GM23338 (cell line): ENCODE measurements around the gene CYTH1. TPM values are rescaled to one million over a fixed set of nuclear protein-coding genes. Genes with fewer than 3 reads are reported as not detected.

Source experiments
- ATAC-seq: fragments of 200-7000 bp; cut with Tn5 transposase; 3 replicates; pipeline ENCODE4 v1.9.1; 2020
- DNase-seq: peaks from one replicate; pipeline ENCODE4 v3.0.0-alpha.2; 2015; ENCODE audit warnings: low spot score
- H2AFZ ChIP-seq: fragments of 200-600 bp; sonication (generic); 2 replicates; pipeline ENCODE4 v1.8.0; 2016; ENCODE audit warnings: antibody characterized with exemption, mild to moderate bottlenecking, moderate library complexity
- H3F3A ChIP-seq: fragments of 200-600 bp; sonication (generic); replicated peaks from 2 replicates; pipeline ENCODE4 v1.8.0; 2017; ENCODE audit warnings: antibody characterized with exemption, mixed run types, low read depth
- H3K27ac ChIP-seq: fragments of 200-600 bp; sonication (generic); 2 replicates; pipeline ENCODE4 v1.6.1; 2016; ENCODE audit warnings: low read depth
- H3K27me3 ChIP-seq: fragments of 200-600 bp; sonication (generic); 2 replicates; pipeline ENCODE4 v1.8.0; 2016; ENCODE audit warnings: mild to moderate bottlenecking, mixed run types, moderate library complexity; ENCODE audit not compliant: insufficient read depth
- H3K36me3 ChIP-seq: fragments of 200-600 bp; sonication (generic); 2 replicates; pipeline ENCODE4 v1.8.0; 2016; ENCODE audit warnings: mild to moderate bottlenecking; ENCODE audit not compliant: insufficient read depth
- H3K4me1 ChIP-seq: fragments of 200-600 bp; sonication (generic); 2 replicates; pipeline ENCODE4 v1.8.0; 2016; ENCODE audit warnings: mild to moderate bottlenecking, moderate library complexity; ENCODE audit not compliant: insufficient read depth
- H3K4me2 ChIP-seq: fragments of 200-600 bp; sonication (generic); 2 replicates; pipeline ENCODE4 v1.7.1; 2017; ENCODE audit warnings: mixed run types
- H3K4me3 ChIP-seq: fragments of 200-600 bp; sonication (generic); 2 replicates; pipeline ENCODE4 v1.6.1; 2016; ENCODE audit warnings: mixed run types
- H3K79me2 ChIP-seq: fragments of 200-600 bp; sonication (generic); replicated peaks from 2 replicates; pipeline ENCODE4 v1.8.0; 2017; ENCODE audit warnings: mild to moderate bottlenecking; ENCODE audit not compliant: insufficient read depth
- H3K9me2 ChIP-seq: fragments of 200-600 bp; sonication (generic); 2 replicates; pipeline ENCODE4 v1.8.0; 2017; ENCODE audit not compliant: insufficient read depth
- H4K20me1 ChIP-seq: fragments of 200-600 bp; sonication (generic); replicated peaks from 2 replicates; pipeline ENCODE4 v1.8.0; 2017; ENCODE audit warnings: mild to moderate bottlenecking; ENCODE audit not compliant: insufficient read depth
- H3K27ac Mint-ChIP-seq: 2 replicates; pipeline ENCODE4 v1.8.0; 2020; ENCODE audit warnings: inconsistent platforms, mild to moderate bottlenecking, moderate library complexity, mixed read lengths
- H3K27me3 Mint-ChIP-seq: 3 replicates; pipeline ENCODE4 v1.8.0; 2022; ENCODE audit warnings: low read depth, mild to moderate bottlenecking, moderate library complexity, mixed read lengths, inconsistent platforms; ENCODE audit not compliant: insufficient read depth, poor library complexity
- H3K36me3 Mint-ChIP-seq: 3 replicates; pipeline ENCODE4 v1.8.0; 2021; ENCODE audit warnings: low read depth, mild to moderate bottlenecking, inconsistent platforms, moderate library complexity, mixed read lengths
- H3K4me1 Mint-ChIP-seq: 3 replicates; pipeline ENCODE4 v1.8.0; 2020; ENCODE audit warnings: mild to moderate bottlenecking, inconsistent platforms, mixed read lengths
- H3K4me3 Mint-ChIP-seq: 3 replicates; pipeline ENCODE4 v1.8.0; 2021; ENCODE audit warnings: moderate library complexity, mild to moderate bottlenecking, inconsistent platforms, mixed read lengths
- H3K9me3 Mint-ChIP-seq: 3 replicates; pipeline ENCODE4 v1.8.0; 2020; ENCODE audit warnings: moderate library complexity, mild to moderate bottlenecking, inconsistent platforms, mixed read lengths
- CREB1 ChIP-seq: fragments of 250-450 bp; sonication (Bioruptor Pico); IDR thresholded peaks from 2 replicates; pipeline ENCODE4 v1.5.0; 2020; ENCODE audit warnings: low read depth, mild to moderate bottlenecking, moderate library complexity
- EZH2 ChIP-seq: fragments of 200-600 bp; sonication (generic); IDR thresholded peaks from one replicate; pipeline ENCODE4 v1.8.0; 2017; ENCODE audit warnings: antibody characterized with exemption, mild to moderate bottlenecking, low read depth; ENCODE audit not compliant: unreplicated experiment
- EZH2phosphoT487 ChIP-seq: fragments of 200-600 bp; sonication (generic); IDR thresholded peaks from one replicate; pipeline ENCODE4 v1.8.1; 2018; ENCODE audit warnings: antibody characterized with exemption; ENCODE audit not compliant: unreplicated experiment
- JUNB ChIP-seq: IDR thresholded peaks from one replicate; pipeline ENCODE4 v1.6.1; 2016; ENCODE audit warnings: antibody characterized with exemption; ENCODE audit not compliant: unreplicated experiment
- NANOG ChIP-seq: IDR thresholded peaks from 2 replicates; pipeline ENCODE4 v1.6.1; 2016; ENCODE audit warnings: antibody characterized with exemption, borderline replicate concordance
- POLR2AphosphoS5 ChIP-seq: IDR thresholded peaks from 2 replicates; pipeline ENCODE4 v1.6.1; 2016; ENCODE audit warnings: antibody characterized with exemption, low read depth
- STAT1 ChIP-seq: IDR thresholded peaks from one replicate; pipeline ENCODE4 v1.6.1; 2016; ENCODE audit warnings: antibody characterized with exemption; ENCODE audit not compliant: unreplicated experiment
- ZNF114 ChIP-seq: fragments of 250-450 bp; sonication (Bioruptor Pico); IDR thresholded peaks from 2 replicates; pipeline ENCODE4 v1.5.0; 2020; ENCODE audit warnings: mild to moderate bottlenecking, moderate library complexity
- ZNF331 ChIP-seq: fragments of 250-450 bp; sonication (Bioruptor Pico); IDR thresholded peaks from 2 replicates; pipeline ENCODE4 v1.5.0; 2020; ENCODE audit warnings: low read depth, mild to moderate bottlenecking, moderate library complexity
- polyA plus RNA-seq: library from polyadenylated mRNA; unstranded; fragments of >200 nt; fragmentation: Nextera tagmentation; extraction: Ambion mirVana; gene quantifications from 2 replicates; pipeline ENCODE4 v1.2.1, GENCODE V29; 2016
- total RNA-seq: library from RNA; depleted of rRNA; stranded (reverse); fragments of >200 nt; shearing (Covaris generic); gene quantifications from 2 replicates; pipeline ENCODE4 v1.2.3, GENCODE V29; 2014
- TF ChIP-seq, protein P1 (sequence below): fragments of 250-450 bp; sonication (Bioruptor Pico); IDR thresholded peaks from 2 replicates; pipeline ENCODE4 v1.5.0; 2020; ENCODE audit warnings: mild to moderate bottlenecking, moderate library complexity
- TF ChIP-seq, protein P2 (sequence below), 2 experiments: fragments of 200-600 bp in 1 of 2; sonication (generic) in 1 of 2; conservative IDR thresholded peaks; 2 replicates each; pipeline versions ENCODE4 v1.5.1 to v1.6.1; 2016 to 2017; ENCODE audit warnings: antibody characterized with exemption in 2 of 2, low read depth in 2 of 2, mild to moderate bottlenecking in 2 of 2, moderate library complexity in 1 of 2
- TF ChIP-seq, protein P3 (sequence below): IDR thresholded peaks from 2 replicates; pipeline ENCODE4 v1.6.1; 2016; ENCODE audit warnings: antibody characterized with exemption
- TF ChIP-seq, protein P4 (sequence below): IDR thresholded peaks from one replicate; pipeline ENCODE4 v1.6.1; 2018; ENCODE audit warnings: antibody characterized with exemption; ENCODE audit not compliant: unreplicated experiment

CYTH1 gene
- total and polyA plus RNA-seq, 2 experiments from 2014 or later, result 13.8 to 14.5 TPM

DNA sequence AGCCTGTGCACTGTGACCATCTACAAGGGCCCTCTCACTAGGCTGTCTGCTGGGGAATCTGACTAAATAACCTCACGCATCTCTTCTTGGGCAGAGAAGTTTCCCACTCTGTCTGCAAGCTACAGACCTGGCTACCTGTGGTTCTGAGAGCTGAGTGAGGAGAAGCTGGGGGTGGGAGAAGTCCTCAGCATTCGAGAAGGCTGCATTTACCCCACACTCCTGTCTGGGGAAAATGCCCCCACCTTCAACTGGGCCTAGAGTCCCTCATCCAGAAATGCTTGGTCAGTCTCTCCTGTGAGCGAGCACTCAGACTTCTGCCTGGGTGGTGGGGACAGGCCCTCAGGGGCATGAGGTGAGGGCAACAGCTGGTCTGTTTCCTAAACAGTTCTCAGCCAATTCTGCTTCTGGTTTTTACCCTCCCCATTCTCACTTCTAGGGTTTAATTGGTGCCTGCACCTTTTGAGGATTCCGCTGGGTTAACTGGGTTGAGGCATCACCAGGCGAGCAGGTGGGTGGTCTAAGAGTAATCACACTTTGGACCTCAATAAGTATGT is 98.6 kb downstream of the CYTH1 start:
- Histone ChIP-seq H3K4me3 (no peak overlapping the region), H3K27ac (no peak overlapping the region), H3K4me1 (peaks cover 5% of the 10 kb centered on the region; the same call in 1 of the 2 replicates), H3K9me2 (no peaks in the 10 kb centered on the region), H4K20me1 (no peaks in the 10 kb centered on the region; the same call in 1 of the 2 replicates), H3K79me2 (no peaks in the 10 kb centered on the region), H2AFZ (no peak overlapping the region), H3K4me2 (no peak overlapping the region), H3F3A (no peaks in the 10 kb centered on the region), H3K36me3 (no peaks in the 10 kb centered on the region), H3K27me3 (no peaks in the 10 kb centered on the region)
- Mint-ChIP-seq H3K4me3 (no peak overlapping the region), H3K9me3 (no peaks in the 10 kb centered on the region), H3K27me3 (peaks cover 2% of the 10 kb centered on the region), H3K36me3 (peaks cover 15% of the 10 kb centered on the region), H3K27ac (peak overlapping the region; percentile 26; the same call in 1 of the 2 replicates), H3K4me1 (peaks cover 24% of the 10 kb centered on the region)
- no peak for ATAC-seq
- DNase-seq, result no peak
- TF ChIP-seq EZH2phosphoT487 (no peak), EZH2 (no peak), POLR2AphosphoS5 (no peak), ZNF114 (CRISPR knock-in tag) (no peak), STAT1 (no peak), NANOG (no peak), JUNB (no peak), CREB1 (CRISPR knock-in tag) (no peak), ZNF331 (CRISPR knock-in tag) (no peak)
- TF ChIP-seq, protein P1, sequence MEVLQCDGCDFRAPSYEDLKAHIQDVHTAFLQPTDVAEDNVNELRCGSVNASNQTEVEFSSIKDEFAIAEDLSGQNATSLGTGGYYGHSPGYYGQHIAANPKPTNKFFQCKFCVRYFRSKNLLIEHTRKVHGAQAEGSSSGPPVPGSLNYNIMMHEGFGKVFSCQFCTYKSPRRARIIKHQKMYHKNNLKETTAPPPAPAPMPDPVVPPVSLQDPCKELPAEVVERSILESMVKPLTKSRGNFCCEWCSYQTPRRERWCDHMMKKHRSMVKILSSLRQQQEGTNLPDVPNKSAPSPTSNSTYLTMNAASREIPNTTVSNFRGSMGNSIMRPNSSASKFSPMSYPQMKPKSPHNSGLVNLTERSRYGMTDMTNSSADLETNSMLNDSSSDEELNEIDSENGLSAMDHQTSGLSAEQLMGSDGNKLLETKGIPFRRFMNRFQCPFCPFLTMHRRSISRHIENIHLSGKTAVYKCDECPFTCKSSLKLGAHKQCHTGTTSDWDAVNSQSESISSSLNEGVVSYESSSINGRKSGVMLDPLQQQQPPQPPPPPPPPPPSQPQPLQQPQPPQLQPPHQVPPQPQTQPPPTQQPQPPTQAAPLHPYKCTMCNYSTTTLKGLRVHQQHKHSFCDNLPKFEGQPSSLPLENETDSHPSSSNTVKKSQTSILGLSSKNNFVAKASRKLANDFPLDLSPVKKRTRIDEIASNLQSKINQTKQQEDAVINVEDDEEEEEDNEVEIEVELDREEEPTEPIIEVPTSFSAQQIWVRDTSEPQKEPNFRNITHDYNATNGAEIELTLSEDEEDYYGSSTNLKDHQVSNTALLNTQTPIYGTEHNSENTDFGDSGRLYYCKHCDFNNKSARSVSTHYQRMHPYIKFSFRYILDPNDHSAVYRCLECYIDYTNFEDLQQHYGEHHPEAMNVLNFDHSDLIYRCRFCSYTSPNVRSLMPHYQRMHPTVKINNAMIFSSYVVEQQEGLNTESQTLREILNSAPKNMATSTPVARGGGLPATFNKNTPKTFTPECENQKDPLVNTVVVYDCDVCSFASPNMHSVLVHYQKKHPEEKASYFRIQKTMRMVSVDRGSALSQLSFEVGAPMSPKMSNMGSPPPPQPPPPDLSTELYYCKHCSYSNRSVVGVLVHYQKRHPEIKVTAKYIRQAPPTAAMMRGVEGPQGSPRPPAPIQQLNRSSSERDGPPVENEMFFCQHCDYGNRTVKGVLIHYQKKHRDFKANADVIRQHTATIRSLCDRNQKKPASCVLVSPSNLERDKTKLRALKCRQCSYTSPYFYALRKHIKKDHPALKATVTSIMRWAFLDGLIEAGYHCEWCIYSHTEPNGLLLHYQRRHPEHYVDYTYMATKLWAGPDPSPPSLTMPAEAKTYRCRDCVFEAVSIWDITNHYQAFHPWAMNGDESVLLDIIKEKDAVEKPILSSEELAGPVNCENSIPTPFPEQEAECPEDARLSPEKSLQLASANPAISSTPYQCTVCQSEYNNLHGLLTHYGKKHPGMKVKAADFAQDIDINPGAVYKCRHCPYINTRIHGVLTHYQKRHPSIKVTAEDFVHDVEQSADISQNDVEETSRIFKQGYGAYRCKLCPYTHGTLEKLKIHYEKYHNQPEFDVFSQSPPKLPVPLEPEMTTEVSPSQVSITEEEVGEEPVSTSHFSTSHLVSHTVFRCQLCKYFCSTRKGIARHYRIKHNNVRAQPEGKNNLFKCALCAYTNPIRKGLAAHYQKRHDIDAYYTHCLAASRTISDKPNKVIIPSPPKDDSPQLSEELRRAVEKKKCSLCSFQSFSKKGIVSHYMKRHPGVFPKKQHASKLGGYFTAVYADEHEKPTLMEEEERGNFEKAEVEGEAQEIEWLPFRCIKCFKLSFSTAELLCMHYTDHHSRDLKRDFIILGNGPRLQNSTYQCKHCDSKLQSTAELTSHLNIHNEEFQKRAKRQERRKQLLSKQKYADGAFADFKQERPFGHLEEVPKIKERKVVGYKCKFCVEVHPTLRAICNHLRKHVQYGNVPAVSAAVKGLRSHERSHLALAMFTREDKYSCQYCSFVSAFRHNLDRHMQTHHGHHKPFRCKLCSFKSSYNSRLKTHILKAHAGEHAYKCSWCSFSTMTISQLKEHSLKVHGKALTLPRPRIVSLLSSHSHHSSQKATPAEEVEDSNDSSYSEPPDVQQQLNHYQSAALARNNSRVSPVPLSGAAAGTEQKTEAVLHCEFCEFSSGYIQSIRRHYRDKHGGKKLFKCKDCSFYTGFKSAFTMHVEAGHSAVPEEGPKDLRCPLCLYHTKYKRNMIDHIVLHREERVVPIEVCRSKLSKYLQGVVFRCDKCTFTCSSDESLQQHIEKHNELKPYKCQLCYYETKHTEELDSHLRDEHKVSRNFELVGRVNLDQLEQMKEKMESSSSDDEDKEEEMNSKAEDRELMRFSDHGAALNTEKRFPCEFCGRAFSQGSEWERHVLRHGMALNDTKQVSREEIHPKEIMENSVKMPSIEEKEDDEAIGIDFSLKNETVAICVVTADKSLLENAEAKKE (CRISPR knock-in tag), result no peak
- TF ChIP-seq, protein P2, sequence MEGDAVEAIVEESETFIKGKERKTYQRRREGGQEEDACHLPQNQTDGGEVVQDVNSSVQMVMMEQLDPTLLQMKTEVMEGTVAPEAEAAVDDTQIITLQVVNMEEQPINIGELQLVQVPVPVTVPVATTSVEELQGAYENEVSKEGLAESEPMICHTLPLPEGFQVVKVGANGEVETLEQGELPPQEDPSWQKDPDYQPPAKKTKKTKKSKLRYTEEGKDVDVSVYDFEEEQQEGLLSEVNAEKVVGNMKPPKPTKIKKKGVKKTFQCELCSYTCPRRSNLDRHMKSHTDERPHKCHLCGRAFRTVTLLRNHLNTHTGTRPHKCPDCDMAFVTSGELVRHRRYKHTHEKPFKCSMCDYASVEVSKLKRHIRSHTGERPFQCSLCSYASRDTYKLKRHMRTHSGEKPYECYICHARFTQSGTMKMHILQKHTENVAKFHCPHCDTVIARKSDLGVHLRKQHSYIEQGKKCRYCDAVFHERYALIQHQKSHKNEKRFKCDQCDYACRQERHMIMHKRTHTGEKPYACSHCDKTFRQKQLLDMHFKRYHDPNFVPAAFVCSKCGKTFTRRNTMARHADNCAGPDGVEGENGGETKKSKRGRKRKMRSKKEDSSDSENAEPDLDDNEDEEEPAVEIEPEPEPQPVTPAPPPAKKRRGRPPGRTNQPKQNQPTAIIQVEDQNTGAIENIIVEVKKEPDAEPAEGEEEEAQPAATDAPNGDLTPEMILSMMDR (conservative IDR thresholded peaks at IDR 0.05; ENCODE audit: low read depth in 2 of 2), result no peak
- TF ChIP-seq, protein P3, sequence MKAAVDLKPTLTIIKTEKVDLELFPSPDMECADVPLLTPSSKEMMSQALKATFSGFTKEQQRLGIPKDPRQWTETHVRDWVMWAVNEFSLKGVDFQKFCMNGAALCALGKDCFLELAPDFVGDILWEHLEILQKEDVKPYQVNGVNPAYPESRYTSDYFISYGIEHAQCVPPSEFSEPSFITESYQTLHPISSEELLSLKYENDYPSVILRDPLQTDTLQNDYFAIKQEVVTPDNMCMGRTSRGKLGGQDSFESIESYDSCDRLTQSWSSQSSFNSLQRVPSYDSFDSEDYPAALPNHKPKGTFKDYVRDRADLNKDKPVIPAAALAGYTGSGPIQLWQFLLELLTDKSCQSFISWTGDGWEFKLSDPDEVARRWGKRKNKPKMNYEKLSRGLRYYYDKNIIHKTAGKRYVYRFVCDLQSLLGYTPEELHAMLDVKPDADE, result no peak
- TF ChIP-seq, protein P4, sequence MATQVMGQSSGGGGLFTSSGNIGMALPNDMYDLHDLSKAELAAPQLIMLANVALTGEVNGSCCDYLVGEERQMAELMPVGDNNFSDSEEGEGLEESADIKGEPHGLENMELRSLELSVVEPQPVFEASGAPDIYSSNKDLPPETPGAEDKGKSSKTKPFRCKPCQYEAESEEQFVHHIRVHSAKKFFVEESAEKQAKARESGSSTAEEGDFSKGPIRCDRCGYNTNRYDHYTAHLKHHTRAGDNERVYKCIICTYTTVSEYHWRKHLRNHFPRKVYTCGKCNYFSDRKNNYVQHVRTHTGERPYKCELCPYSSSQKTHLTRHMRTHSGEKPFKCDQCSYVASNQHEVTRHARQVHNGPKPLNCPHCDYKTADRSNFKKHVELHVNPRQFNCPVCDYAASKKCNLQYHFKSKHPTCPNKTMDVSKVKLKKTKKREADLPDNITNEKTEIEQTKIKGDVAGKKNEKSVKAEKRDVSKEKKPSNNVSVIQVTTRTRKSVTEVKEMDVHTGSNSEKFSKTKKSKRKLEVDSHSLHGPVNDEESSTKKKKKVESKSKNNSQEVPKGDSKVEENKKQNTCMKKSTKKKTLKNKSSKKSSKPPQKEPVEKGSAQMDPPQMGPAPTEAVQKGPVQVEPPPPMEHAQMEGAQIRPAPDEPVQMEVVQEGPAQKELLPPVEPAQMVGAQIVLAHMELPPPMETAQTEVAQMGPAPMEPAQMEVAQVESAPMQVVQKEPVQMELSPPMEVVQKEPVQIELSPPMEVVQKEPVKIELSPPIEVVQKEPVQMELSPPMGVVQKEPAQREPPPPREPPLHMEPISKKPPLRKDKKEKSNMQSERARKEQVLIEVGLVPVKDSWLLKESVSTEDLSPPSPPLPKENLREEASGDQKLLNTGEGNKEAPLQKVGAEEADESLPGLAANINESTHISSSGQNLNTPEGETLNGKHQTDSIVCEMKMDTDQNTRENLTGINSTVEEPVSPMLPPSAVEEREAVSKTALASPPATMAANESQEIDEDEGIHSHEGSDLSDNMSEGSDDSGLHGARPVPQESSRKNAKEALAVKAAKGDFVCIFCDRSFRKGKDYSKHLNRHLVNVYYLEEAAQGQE, result no peak
